T-helper 1 cell treated with Interleukin-12 subunit alpha and Interleukin-12 subunit beta and Interleukin-4 antibody, amounts not matched to agents 30 ng/mL and 1 ng/mL, for 36 hours (primary cell): ENCODE results near the gene ACTN4. TPM values are rescaled to one million over a fixed set of nuclear protein-coding genes. Genes with fewer than 3 reads are reported as not detected.

Experiments
- total RNA-seq: library from RNA; stranded (reverse); gene quantifications from 2 replicates; pipeline ENCODE4 v1.2.3, GENCODE V29; 2022

Gene ACTN4
- total RNA-seq, 1 donor from 2014 or later = 443 TPM

Other genes starting within 250 kb of the ACTN4 start
- gene FAM98C, start 244.6 kb upstream of the ACTN4 start, total RNA-seq = 33.2 and 35.0 TPM in 2 replicates
- 0.51 and 0.86 TPM in 2 replicates for gene RASGRP4, start 221.4 kb upstream of the ACTN4 start, total RNA-seq
- gene RYR1, start 214.0 kb upstream of the ACTN4 start, total RNA-seq = 2.3 and 2.9 TPM in 2 replicates
- 307 and 314 TPM in 2 replicates for gene MAP4K1, start 29.7 kb upstream of the ACTN4 start, total RNA-seq
- gene EIF3K, start 28.5 kb upstream of the ACTN4 start, total RNA-seq = 313 and 314 TPM in 2 replicates
- 4.4 and 4.7 TPM in 2 replicates for gene CAPN12, start 96.8 kb downstream of the ACTN4 start, total RNA-seq
- not detected in 2 replicates for gene LGALS7, start 125.9 kb downstream of the ACTN4 start, total RNA-seq
- gene LGALS7B, start 141.6 kb downstream of the ACTN4 start, total RNA-seq = not detected in 2 replicates
- gene LGALS4, start 165.3 kb downstream of the ACTN4 start, total RNA-seq = 1.6 and 1.8 TPM in 2 replicates
- gene ECH1, start 184.1 kb downstream of the ACTN4 start, total RNA-seq = 152 and 154 TPM in 2 replicates
- 515 and 536 TPM in 2 replicates for gene HNRNPL, start 202.3 kb downstream of the ACTN4 start, total RNA-seq
- 79.1 and 82.0 TPM in 2 replicates for gene RINL, start 230.6 kb downstream of the ACTN4 start, total RNA-seq